Stimulated activated CD4-positive, alpha-beta T cell treated with anti-CD3 and anti-CD28 coated beads, Interleukin-1b, Interleukin-23, amount 100 ng/mL, for 4 hours (primary cell): ENCODE results near the gene TGFBRAP1.
"Not testable (repeated sequence)": the region's sequence is repeated elsewhere in the genome, so short reads cannot be mapped to it uniquely, and the experiment has no call there.

Experiments
- DNase-seq, 2 donors: peaks; one replicate each; pipeline ENCODE4 v3.0.0-alpha.2; 2020; ENCODE audit warnings: low read depth in 2 of 2

TGFBRAP1 gene

GRCh38 chr2:105358593-105358992 is 29.1 kb upstream of the TGFBRAP1 start:
- DNase-seq: no peak

DNA sequence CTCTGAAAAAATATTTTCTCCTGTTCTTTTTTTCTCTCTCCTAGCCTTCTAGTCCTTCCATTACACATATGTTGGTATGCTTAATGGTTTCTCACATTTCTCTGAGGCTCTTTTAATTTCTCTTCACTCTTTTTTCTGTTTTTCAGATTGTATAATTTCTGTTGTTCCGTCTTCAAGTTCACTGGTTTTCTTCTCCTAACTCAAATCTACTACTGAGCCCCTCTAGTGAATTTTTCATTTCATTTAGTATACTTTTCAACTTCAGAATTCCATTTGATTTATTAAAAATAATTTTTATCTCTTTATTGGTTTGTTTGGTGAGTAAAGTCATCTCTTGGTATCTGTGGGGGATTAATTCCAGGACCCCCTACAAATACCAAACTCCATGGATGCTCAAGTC is 27.6 kb upstream of the TGFBRAP1 start:
- no peak for DNase-seq

- no peak for DNase-seq
Measured at GRCh38 chr2:105344704-105345345, 15.3 kb upstream of the TGFBRAP1 start.

- no peak for DNase-seq
Measured at GRCh38 chr2:105339414-105339813, 9.9 kb upstream of the TGFBRAP1 start.

GRCh38 chr2:105338020-105338385 is 8.5 kb upstream of the TGFBRAP1 start:
- no peak for DNase-seq

- peak; percentile 79 to 83 for DNase-seq
Measured at GRCh38 chr2:105337122-105338019, 7.8 kb upstream of the TGFBRAP1 start, which contains the start of gene C2orf49. TSS of gene C2orf49 (plus strand) at chr2:105337540. CDS start at chr2:105337588, 48 bp downstream.

DNA sequence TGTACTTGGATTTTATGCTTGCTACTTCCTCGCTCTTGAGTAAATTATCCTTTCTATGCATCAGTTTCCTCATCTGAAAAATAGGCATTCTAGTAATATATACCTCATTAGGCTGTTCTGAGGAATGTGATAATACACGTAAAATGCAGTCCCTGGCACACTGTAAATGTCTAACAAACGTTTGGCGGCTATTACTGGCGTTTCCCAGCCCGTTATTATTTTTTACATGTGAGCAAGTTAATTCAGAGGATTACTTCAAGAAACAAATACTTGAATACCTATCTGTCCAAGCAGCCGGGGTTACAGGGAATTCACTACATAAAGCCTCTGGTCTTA is 7.2 kb upstream of the TGFBRAP1 start:
- no peak for DNase-seq

- no peak for DNase-seq
Measured at GRCh38 chr2:105335469-105335868, 5.9 kb upstream of the TGFBRAP1 start.

- DNase-seq: no peak
Measured at GRCh38 chr2:105334211-105334610, 4.7 kb upstream of the TGFBRAP1 start.

DNA sequence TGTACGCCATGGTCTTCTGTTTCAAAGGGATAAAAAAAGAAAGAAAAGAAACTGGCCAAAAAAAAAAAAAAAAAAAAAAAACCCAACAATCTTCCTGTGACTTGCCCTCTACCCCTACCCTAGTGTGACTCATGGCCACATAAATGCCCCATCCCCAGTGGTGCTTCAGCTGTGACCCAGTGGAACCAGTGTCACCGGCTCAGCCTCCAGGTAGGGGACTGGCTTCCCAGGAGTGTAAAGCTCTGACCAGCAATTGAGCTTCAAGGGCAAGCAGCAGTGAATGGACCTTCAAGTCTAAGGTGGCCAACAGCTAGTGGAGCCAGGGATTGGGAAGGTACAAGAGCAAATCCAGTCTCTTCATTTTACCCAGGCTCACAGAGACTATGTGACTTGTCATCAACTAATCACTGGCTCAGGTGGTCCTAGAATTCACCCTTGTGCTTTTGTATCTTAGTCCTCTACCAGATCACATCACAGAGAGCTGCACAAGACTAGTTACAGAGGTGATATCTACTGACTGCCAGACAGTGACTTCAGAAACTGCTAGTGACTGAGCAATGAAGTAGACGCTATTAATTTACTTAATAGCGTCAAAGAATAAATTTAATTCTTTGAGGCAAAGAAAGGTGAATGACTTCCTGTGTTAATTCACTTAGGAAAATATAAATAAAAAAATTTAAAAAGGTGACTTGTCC is 1.3 kb upstream of the TGFBRAP1 start:
- DNase-seq: no peak

GRCh38 chr2:105329197-105329554 is 359 bp downstream of the TGFBRAP1 start:
- peak in 1 of 2 donors; percentile 26 for DNase-seq

DNA sequence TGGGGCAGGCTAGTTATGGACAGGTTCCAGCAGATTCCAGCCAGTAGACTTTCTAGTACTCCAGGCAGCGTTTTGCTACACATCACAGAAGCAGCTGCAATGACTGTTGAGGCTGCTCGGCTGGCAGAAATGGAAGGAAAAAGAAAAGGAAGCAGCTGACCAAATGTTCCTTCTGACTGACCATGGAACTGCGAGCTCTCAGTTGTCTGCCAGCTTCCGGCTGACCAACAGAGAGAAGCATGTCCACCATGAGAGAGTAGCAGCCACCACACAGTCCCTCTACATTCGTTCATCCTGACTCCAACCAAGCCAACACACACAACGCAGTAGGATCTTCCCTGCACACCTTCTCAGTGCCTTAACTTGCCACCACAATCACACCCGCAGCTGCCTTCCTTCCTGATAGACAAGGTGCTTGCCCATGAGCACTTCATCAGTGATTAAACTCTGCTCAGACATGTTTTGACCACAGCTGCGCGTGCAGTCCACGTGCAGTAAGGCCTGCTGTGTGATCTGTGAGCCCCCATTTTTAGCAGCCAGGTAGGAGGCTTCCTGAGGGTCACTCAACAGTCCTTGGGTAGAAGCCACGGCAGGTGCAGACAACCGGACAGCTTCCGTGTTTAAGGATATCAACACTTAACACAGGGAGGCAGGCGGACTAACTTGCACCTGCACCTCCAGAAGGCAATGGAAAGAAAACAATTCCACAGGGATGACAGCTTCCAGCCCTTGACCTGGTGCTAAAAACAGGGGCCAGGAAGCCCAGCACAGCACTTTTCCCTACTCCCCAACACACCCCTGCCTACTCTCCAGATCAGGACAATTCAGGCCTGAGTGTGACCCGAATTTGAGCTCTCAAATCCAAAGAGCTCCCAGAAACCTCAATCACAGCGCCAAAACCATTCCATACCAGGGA is 996 bp downstream of the TGFBRAP1 start:
- no peak for DNase-seq

- no peak for DNase-seq
Measured at GRCh38 chr2:105327690-105328089, 1.8 kb downstream of the TGFBRAP1 start.

DNA sequence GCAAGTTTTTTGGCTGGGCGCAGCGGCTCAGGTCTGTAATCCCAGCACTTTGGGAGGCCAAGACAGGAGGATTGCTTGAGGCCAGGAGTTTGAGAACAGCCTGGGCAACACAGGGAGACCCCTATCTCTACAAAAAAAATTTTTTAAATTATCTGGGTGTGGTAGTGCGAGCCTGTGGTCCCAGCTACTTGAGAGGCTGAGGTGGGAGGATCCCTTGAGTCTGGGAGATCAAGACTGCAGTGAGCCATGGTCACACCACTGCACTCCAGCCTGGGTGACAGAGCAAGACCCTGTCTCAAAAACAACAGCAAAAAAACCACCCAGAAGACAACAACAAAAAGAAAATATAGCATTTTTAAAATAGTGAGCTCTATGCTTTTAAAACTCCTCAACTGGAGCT is 2.3 kb downstream of the TGFBRAP1 start:
- DNase-seq: not testable (repeated sequence)

DNA sequence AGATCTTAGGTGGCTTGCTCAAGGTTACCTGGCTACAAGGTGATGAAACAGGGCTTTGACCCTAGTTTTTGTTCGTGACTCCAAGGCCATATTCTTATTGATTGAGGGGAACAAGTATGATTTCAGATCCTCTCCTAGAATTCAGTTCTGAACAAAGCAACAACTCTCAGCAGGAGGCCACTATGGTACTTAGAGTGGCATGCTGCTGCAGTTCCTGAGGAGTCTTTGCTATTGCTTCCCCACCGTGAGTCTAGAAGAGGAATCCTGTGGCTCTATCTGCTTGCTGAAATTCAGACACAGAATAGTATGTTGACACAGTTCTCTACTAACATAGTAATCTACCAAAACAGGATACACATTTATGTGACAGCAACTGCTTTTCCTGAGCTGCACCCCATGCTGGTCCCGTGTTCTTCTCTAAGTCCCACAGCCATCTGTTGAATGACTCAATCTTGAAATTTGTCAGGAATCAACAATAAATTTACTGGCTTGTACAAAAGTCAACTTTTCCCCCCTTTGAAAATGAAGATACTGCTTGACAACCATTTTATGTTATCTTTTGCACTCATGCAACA is 4.1 kb downstream of the TGFBRAP1 start:
- no peak for DNase-seq

DNA sequence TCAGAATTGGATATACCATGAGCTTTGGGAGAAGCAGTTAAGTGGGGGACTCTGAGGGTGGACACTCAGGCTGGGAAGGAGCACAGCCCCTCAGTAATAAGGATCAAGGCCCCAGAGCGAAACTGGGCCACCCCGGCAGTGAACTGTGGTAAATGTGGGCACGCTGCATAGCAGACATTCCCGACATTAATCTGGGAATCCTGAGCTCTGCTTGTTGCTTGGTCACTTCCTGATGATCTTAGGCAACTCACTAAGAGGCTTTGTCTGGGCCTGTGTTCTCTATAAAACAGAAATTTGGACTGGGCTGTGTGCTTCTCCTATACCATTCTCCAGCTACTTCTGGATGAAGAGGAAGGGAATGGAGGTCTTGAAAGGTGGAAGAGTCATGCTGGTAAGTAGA is 4.8 kb downstream of the TGFBRAP1 start:
- no peak for DNase-seq

DNA sequence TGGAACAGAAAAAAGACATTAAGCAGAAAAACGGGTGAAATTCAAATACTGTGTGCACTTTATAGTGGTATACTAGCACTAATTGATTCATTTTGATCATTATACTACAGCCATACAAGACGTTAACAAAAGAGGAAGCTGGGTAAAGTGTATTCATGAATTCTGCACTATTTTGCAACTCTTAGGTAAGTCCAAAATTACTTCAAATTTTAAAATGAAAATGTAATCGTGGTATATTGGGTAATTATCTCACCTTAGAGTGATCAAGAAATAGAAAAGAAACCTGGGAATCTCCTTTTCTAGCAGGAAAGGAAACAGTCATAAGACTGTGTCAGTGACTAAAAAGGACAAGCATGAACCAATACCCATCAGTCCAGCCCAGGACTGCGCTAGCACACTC is 5.4 kb downstream of the TGFBRAP1 start:
- no peak for DNase-seq

DNA sequence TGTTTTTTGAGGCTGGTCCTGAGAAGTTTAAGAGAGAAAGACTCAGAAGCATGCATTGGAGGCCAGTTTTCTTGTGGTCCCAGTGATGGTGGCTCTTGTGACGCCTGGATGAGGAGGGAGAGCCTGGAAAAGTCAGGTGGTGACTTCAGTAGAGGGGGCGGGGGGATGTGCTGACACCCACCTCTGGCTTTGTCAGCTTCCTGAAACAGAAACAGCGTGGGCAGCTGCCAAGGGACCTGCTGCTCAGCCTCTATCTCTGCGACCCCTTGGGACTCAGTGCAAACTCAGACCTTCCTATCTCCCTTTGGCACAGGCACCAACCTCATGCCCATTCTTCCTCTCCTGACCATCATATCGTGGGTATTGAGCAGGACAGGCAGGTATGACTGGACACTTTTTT is 6.4 kb downstream of the TGFBRAP1 start:
- DNase-seq: no peak

DNA sequence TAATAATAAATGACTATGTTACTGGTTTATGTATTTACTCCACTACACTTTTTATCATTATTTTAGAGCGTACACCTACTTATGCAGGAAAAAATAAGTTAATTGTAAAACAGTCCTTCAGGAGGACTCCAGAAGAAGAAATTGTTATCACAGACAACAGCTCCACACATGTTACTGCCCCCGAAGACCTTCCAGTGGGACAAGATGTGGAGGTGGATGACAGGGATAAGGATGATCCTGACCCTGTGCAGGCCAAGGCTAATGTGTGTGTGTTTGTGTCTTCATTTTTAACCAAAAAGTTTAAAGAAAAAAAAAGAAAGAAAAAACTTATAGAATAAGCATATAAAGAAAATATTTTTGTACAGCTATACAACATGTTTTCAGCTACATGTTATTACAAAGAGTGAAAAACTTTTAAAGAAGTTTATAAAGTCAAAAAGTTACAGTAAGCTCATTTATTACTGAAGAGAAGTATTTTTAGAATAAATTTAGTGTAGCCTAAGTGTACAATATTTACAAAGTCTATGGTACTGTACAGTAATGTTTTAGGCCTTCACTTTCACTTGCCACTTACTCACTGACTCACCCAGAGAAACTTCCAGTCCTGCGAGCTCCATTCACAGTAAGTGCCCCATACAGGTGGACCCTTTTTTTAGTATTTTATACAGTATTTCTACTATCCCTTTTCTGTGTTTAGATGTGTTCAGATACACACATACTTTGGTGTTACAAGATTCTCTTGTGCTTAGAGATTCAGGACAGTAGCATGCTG is 7.5 kb downstream of the TGFBRAP1 start:
- DNase-seq: no peak

DNA sequence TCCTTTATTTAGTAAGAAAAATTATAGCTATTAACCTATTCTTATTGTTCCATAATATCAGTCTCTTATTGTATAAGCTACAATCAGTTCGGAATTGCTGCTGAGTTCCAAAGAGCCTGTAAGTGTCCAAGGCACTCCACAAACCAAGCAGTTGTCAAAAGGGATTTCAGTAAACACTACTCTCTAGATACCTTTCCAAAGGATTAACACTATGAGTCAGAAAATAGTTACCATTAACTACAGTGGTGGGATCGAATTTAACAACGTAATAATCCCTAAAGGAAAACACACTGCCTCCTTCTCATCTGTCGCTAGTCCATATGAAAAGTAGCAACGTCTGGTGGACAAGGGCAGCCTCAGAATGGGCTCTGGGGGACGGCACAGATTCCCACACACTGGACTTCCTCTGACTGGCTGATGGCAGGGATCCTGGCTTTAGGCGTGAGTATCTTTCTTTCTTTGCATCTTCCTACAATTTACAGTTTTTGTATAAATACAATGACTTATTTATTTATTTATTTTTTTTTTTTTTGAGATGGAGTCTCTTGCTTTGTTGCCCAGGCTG is 8.8 kb downstream of the TGFBRAP1 start:
- no peak for DNase-seq
